Astrocyte (in vitro differentiated cells and primary cell): ENCODE measurements around the gene KIF18B. TPM values are rescaled to one million over a fixed set of nuclear protein-coding genes. Genes with fewer than 3 reads are reported as not detected.

Source experiments
- DNase-seq: peaks from one replicate; pipeline ENCODE4 v3.0.0-alpha.2; 2010; ENCODE audit warnings: low read depth
- FAIRE-seq: peaks from 2 replicates; lab custom pipeline; 2011; peaks lifted over from hg19 to GRCh38; lab: Jason Lieb, UNC
- H2AFZ ChIP-seq: 2 replicates; pipeline ENCODE4 v1.6.0; 2012; ENCODE audit warnings: low read depth, low read length, inconsistent platforms
- H3K27ac ChIP-seq: 2 replicates; pipeline ENCODE4 v1.5.1; 2011; ENCODE audit warnings: low read depth, low read length, inconsistent platforms
- H3K27me3 ChIP-seq: 2 replicates; pipeline ENCODE4 v1.6.0; 2011; ENCODE audit warnings: low read length, inconsistent platforms; ENCODE audit not compliant: insufficient read depth
- H3K36me3 ChIP-seq: 2 replicates; pipeline ENCODE4 v1.5.1; 2011; ENCODE audit warnings: low read length, inconsistent platforms; ENCODE audit not compliant: insufficient read depth
- H3K4me1 ChIP-seq: 2 replicates; pipeline ENCODE4 v1.5.1; 2011; ENCODE audit warnings: low read length, inconsistent platforms; ENCODE audit not compliant: insufficient read depth
- H3K4me2 ChIP-seq: 2 replicates; pipeline ENCODE4 v1.6.0; 2012; ENCODE audit warnings: low read length, inconsistent platforms
- H3K4me3 ChIP-seq: 2 replicates; pipeline ENCODE4 v1.5.1; 2011; ENCODE audit warnings: low read depth, mild to moderate bottlenecking, low read length, inconsistent platforms; ENCODE audit not compliant: insufficient read depth
- H3K79me2 ChIP-seq: 2 replicates; pipeline ENCODE4 v1.6.0; 2012; ENCODE audit warnings: mild to moderate bottlenecking, low read length, inconsistent platforms; ENCODE audit not compliant: insufficient read depth
- H3K9ac ChIP-seq: 2 replicates; pipeline ENCODE4 v1.6.0; 2012; ENCODE audit warnings: mild to moderate bottlenecking, low read length, inconsistent platforms
- H3K9me3 ChIP-seq: 2 replicates; pipeline ENCODE4 v1.5.1; 2012; ENCODE audit warnings: low read depth, mild to moderate bottlenecking, low read length, inconsistent platforms; ENCODE audit not compliant: insufficient read depth
- H4K20me1 ChIP-seq: 2 replicates; pipeline ENCODE4 v1.6.0; 2012; ENCODE audit warnings: low read length, inconsistent platforms; ENCODE audit not compliant: insufficient read depth
- H3K27ac Mint-ChIP-seq: one replicate; pipeline ENCODE4 v1.8.0; 2021; ENCODE audit warnings: mild to moderate bottlenecking, mixed read lengths; ENCODE audit not compliant: unreplicated experiment
- H3K27me3 Mint-ChIP-seq: one replicate; pipeline ENCODE4 v1.8.0; 2021; ENCODE audit warnings: low read depth, mixed read lengths; ENCODE audit not compliant: unreplicated experiment
- H3K36me3 Mint-ChIP-seq: one replicate; pipeline ENCODE4 v1.8.0; 2021; ENCODE audit warnings: low read depth, mixed read lengths; ENCODE audit not compliant: unreplicated experiment
- H3K4me1 Mint-ChIP-seq: one replicate; pipeline ENCODE4 v1.8.0; 2021; ENCODE audit warnings: low read depth, mixed read lengths; ENCODE audit not compliant: unreplicated experiment
- H3K4me3 Mint-ChIP-seq: one replicate; pipeline ENCODE4 v1.8.0; 2021; ENCODE audit warnings: mild to moderate bottlenecking, moderate library complexity, mixed read lengths; ENCODE audit not compliant: unreplicated experiment
- H3K9me3 Mint-ChIP-seq: one replicate; pipeline ENCODE4 v1.8.0; 2021; ENCODE audit warnings: mild to moderate bottlenecking, mixed read lengths; ENCODE audit not compliant: unreplicated experiment
- CTCF ChIP-seq: IDR thresholded peaks from 2 replicates; pipeline ENCODE4 v1.5.1; 2011; ENCODE audit warnings: low read depth, mild to moderate bottlenecking, inconsistent platforms, low read length, moderate library complexity; ENCODE audit not compliant: insufficient read depth
- EZH2 ChIP-seq: IDR thresholded peaks from 2 replicates; pipeline ENCODE4 v1.6.1; 2012; ENCODE audit warnings: mild to moderate bottlenecking, low read length, inconsistent platforms; ENCODE audit not compliant: insufficient read depth
- total RNA-seq: library from RNA; stranded (reverse); gene quantifications from 2 replicates; pipeline ENCODE4 v1.2.1, GENCODE V29; 2021

The KIF18B gene
- total RNA-seq, 1 donor from 2014 or later, result 1.8 TPM

GRCh38 chr17:44922746-44923470, 24.7 kb downstream of the KIF18B start:
- Mint-ChIP-seq H3K36me3 (no peaks in the 10 kb centered on the region), H3K4me3 (no peak overlapping the region), H3K27ac (no peak overlapping the region), H3K27me3 (peaks cover 38% of the 10 kb centered on the region), H3K9me3 (no peaks in the 10 kb centered on the region), H3K4me1 (no peaks in the 10 kb centered on the region)
- FAIRE-seq (no peak), DNase-seq (no peak)
- Histone ChIP-seq H3K36me3 (peaks cover 4% of the 10 kb centered on the region), H3K79me2 (no peaks in the 10 kb centered on the region), H2AFZ (no peak overlapping the region), H3K27ac (no peak overlapping the region), H3K4me1 (no peaks in the 10 kb centered on the region), H3K9me3 (no peaks in the 10 kb centered on the region), H4K20me1 (no peaks in the 10 kb centered on the region), H3K4me2 (no peak overlapping the region), H3K9ac (no peak overlapping the region), H3K4me3 (no peak overlapping the region), H3K27me3 (peaks cover 9% of the 10 kb centered on the region)
- TF ChIP-seq EZH2 (no peak), CTCF (no peak)

GRCh38 chr17:44922136-44922535, 25.4 kb downstream of the KIF18B start:
- no peak overlapping the region for H3K27ac Mint-ChIP-seq
- H3K9me3 Mint-ChIP-seq, result no peaks in the 10 kb centered on the region
- TF ChIP-seq EZH2 (no peak), CTCF (no peak)

More at GRCh38 chr17:44922136-44922535, 25.4 kb downstream of the KIF18B start:
- no peak for FAIRE-seq
- H3K4me1 ChIP-seq, result peaks cover 4% of the 10 kb centered on the region
- H3K9me3 ChIP-seq, result no peaks in the 10 kb centered on the region
- no peak overlapping the region for H3K4me3 Mint-ChIP-seq
- H3K79me2 ChIP-seq, result no peaks in the 10 kb centered on the region
- H3K27me3 Mint-ChIP-seq, result peaks cover 42% of the 10 kb centered on the region
- H3K36me3 Mint-ChIP-seq, result no peaks in the 10 kb centered on the region
- H2AFZ ChIP-seq, result no peak overlapping the region
- no peak for DNase-seq
- H3K27me3 ChIP-seq, result peaks cover 9% of the 10 kb centered on the region
- H3K4me1 Mint-ChIP-seq, result no peaks in the 10 kb centered on the region
- no peak overlapping the region for H3K4me3 ChIP-seq
- no peak overlapping the region for H3K9ac ChIP-seq
- H4K20me1 ChIP-seq, result no peaks in the 10 kb centered on the region
- H3K27ac ChIP-seq, result no peak overlapping the region
- no peaks in the 10 kb centered on the region for H3K36me3 ChIP-seq
- H3K4me2 ChIP-seq, result no peak overlapping the region
